ENCODE measurements around the gene CARD11. TPM values are rescaled to one million over a fixed set of nuclear protein-coding genes. Genes with fewer than 3 reads are reported as not detected.
"Not testable (repeated sequence)": the region's sequence is repeated elsewhere in the genome, so short reads cannot be mapped to it uniquely, and the experiment has no call there.

CARD11 gene
- total RNA-seq, 1 donor from 2014 or later = 3.9 TPM

DNA sequence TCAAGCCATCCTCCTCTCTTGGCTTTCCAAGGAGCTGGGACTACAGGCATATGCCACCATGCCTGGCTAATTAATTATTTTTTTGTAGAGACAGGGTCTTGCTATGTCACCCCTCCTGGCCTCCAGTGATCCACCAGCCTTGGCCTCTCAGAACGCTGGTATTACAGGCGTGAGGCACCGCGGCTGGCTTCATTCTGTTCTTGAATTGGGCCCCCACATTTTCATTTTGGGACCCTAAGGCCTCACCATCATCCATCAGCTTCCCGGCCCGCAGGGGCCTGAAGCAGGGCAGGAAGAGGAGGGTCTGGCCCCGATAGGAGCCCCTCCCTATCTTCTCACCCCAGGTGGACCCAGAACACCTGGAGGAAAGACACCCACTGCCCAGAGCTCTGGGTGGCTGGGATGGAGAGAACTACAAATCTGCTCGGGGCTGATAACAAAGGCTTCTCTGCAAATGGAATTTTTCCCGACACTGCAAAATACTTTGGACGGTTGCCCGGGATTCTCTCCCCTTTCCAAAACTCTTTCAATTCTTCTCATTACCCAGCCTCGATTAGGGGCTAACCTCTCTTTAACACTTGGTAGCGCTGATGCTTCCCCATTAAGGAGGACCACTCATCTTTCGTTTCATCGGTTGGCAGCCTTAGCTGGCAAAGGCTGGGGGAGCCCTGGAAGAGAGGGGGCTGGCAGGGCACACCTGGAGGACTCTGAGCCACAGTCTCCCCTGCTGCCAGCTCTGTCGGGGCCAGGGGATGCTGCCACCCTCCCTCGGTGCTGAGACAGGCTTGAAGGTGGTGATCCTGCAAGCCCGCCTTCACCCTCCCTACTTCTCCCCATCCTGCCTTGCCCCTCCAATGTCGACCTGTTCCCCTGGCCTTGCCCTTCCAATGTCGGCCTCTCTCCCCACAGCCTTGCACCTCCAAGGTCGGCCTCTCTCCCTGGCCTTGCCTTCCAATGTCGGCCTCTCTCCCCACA, 118.5 kb downstream of the CARD11 start:
- no peak for ATAC-seq
- intact Hi-C loops (cut with DNase I) = no loop called here
- DNase-seq (ENCODE audit: low spot score) = no peak

DNA sequence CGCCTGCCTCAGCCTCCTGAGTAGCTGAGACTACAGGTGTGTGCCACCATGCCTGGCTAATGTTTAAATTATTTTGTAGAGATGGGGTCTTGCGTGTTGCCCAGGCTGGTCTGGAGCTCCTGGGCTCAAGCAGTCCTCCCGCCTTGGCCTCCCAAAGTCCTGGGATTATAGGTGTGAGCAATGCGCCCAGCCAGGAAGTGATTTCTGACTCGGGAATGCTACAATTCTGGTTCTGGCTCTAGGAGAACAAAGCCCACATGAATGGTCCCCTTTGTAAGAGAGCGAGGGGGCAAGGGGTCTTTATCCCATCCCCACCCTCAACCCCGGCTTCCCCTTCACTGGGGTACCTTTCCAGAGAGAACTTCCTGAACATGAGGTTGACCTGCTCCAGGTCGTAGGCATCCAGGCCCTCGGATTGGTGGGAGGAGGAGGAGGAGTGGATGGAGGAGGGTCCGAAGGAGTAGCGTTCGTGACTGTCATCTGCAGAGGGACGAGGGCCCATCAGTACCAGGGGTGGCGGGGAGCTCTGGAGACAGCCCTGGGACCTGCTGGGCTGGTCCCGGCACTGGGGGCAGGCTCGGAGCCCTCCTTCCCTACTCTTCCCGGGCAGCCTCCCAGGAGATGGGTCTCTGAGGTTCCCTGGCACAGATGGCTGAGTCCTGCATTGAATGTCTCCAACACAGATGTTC, 119.6 kb downstream of the CARD11 start:
- DNase-seq (ENCODE audit: low spot score) (no peak), ATAC-seq (no peak)
- intact Hi-C loops (cut with DNase I) = no loop called here

DNA sequence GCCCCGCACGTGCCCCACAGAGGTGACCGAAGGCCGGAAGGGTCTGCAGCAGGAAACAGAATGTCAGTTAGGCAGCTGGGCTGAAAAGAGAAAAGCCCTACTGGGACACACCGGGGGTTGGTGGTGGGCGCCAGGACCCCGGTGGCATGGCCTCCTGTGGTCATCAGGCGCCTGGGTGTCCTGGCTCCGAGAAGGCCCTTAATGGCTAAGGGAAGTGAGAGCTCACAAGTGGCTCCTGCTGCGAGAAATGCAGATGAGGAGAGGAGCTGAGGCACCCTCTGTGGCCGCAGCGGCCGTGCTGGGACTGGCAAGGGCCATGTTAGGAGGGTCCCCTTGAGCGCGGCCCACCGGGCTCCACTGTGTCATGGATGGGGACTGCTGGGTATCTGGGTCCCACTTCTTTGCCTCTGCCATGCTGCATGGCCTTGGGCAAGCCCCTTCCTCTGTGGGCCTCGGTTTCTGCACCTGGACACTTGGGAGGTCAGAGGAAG, 120.3 kb downstream of the CARD11 start:
- intact Hi-C loops (cut with DNase I) = no loop called here
- ATAC-seq (no peak), DNase-seq (ENCODE audit: low spot score) (no peak)

DNA sequence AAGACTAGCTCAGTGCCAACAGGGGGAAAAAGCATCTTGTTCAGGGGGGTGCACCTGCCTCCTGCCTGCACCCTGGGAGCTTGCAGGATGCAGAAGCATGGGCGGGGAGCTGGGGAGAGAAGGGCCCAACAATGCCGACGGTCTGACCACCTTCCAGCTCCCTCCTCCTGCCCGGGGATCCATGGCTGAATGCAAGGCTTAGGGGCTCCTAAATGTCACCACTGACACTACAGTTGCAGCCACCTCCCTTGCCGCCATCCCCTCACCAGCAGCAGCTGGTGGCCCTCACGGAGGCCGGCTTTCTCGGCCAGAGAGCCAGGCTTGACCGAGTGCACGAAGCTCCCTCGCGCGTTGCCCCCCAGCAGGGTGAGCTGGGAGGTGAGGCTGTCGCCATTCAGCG, 120.8 kb downstream of the CARD11 start:
- DNase-seq (ENCODE audit: low spot score) (no peak), ATAC-seq (no peak)
- intact Hi-C loops (cut with DNase I) = no loop called here

DNA sequence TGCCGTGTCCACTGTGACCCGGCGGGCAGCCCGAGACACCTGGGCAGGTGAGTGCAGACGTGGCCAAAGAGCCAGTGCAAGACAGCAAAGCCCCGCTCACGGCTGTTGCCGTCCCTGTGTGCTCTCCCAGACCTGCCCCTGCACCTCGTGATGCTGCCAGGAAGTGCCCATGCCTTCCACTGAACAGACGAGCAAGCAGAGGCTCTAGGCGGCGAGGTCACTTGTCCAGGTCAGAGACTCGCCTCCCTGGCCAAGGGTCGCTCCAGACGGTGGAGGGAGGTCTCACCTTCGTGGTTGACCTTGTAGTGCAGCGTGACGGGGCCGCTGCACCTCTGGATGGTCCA, 121.3 kb downstream of the CARD11 start:
- no peak for DNase-seq (ENCODE audit: low spot score)
- ATAC-seq = no peak
- intact Hi-C loops (cut with DNase I) = no loop called here

DNA sequence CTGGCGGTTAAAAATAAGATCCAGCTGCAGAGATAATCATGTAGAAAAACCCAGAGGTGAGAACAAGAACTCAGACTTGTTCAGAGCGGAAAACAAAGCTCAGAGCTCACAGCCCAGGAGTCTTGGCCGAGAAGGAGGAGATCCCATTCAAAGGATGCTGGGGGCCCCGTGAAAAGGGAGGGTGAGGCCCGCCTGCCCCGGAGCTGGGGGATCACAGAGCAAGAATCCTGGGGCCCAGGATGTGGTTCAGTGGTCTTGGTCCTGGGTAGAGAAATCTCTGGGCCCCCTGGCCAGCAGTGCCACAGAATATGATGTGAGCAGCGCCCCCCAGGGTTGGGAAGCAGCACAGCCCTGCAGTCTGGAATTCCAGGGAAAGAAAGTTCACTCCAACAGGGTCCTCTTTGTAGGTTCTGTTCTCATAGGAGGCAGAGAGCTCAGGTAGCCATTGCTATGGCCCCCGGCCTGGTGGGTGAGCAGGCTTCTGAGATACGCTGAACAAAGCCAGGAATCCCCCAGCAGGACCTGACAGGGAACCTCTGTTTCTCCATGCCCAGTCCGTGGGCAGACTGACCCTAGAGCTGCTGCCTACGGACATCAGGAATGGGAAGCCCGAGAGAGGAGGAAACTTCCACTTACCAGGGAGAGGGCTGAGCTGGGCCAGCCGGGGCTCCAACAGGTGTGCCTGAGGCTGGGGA, 121.9 kb downstream of the CARD11 start:
- no peak for ATAC-seq
- intact Hi-C loops (cut with DNase I) = no loop called here
- no peak for DNase-seq (ENCODE audit: low spot score)

DNA sequence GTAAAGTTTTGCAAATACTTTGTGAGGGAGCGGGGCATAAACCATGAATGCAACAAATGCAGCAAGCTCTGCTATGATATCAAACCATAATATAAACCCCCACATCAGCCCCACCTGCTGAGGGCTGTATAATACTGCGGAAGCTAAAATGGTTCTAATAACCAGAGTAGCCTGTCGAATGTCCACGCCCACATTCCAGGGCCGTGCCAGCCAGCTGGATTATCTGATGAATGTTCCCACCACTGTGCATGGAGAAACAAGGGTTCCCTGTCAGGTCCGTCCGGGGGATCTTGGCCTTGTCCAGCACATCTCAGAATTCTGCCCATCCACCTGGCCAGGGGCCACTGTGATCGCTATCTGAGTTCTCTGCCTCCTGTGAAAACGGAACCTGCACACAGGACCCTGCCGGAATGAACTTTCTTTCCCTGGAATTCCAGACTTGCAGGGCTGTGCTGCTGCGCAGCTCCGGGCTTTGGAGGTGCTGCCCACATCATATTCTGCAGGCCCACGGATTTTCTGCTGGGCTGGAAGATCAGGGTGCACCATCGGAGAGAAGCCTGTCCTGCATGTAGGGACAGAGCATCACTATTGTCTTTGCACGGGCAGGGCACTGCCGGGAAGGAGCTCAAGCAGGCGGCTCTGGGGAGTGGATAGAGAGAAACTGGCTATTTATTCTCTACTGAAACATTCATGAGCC, 122.6 kb downstream of the CARD11 start:
- no peak for DNase-seq (ENCODE audit: low spot score)
- intact Hi-C loops (cut with DNase I) = no loop called here
- no peak for ATAC-seq

DNA sequence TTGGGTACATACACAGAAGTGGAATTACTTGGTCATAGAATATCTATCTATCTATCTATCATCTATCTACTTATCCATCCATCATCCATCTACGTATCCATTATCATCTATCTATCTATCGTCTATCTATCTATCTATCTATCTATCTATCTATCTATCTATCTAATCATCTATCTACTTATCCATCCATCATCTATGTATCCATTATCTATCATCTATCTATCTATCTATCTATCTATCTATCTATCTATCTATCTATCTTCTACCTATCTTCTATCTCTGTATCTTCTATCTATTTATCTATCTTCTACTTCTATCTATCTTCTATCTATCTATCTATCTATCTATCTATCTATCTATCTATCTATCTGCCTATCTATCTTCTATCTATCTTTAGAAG, 123.2 kb downstream of the CARD11 start:
- ATAC-seq; DNase-seq (ENCODE audit: low spot score); intact Hi-C loops (cut with DNase I): not testable (repeated sequence)

DNA sequence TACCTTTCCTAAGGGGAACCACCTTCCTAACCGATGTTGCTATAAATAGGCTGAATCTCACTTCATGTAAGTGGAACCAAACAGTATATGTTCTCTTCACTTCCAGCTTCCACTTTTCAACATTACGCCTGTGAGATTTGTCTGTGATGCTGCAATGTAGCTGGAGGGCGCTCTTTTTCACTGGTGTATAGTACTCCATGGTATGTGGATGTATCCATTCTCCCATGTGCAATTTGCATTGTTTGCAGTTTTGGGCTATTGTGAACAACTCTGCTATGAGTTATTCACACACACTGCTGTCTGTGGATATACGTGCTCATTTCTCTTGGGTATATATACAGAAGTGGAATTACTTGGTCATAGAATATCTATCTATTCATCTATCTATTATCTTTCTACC, 123.6 kb downstream of the CARD11 start:
- DNase-seq (ENCODE audit: low spot score) (no peak), ATAC-seq (no peak)
- intact Hi-C loops (cut with DNase I) = no loop called here

DNA sequence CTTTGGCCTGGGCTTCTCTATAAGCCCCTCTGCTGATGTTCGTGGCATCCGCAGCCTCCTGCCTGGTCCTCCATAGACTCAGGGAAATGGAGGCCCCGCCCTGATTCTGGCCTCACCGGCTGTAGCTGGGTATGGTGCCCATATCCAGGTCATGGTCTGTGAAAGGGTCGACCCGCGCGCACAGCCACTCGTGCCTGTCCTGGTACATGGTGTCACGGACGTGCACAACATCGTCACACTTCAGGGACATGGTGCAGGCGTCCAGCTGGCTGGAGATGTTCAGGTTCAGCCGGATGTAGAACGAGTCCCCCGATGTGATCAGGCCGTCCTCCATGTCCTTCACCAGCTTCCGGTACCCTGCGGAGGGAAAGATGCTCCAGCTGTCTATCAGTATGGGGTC, 124.4 kb downstream of the CARD11 start:
- intact Hi-C loops (cut with DNase I) = no loop called here
- no peak for DNase-seq (ENCODE audit: low spot score)

DNA sequence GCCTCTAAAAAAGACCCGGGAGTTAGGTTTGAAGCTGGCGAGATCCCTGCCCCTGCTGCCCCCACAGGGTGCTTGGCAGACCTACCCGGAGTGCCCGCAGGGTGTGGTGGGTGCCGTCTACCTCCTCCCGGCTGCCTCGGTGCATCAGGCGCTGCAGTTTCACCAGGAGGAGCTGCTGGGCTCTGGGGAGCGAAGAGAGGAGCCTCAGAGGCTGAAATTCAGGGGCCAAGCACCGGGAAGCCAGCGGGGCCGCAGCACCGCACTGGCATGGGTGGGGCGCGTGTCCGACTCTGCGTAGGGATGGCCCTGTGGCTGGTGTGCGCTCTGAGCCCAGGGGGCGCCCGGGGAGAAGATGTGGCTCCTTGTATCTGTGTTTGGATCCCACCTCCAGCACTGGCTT, 125.3 kb downstream of the CARD11 start:
- DNase-seq (ENCODE audit: low spot score) = no peak
- intact Hi-C loops (cut with DNase I) = no loop called here
- no peak for ATAC-seq

More for the DNA sequence above, 124.4 kb downstream of the CARD11 start:
- no peak for ATAC-seq

DNA sequence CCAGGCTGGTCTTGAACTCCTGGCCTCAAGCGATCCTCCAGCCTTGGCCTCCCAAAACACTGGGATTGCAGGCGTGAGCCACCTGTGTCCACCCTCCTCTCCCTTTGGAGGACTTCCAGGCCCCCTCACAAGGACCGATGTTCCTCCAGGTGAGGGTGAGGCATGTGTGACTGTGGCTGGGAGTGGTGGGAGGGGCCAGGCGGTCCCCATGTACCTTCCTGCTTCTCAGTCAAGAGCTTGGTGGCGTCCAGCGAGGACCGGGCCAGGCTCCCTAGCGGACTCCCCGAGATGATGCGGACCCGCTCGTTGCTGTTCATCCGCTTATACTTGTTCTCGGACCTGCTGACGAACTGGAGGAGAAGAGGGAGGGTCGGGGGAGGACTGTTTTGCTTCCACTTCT, 128.6 kb downstream of the CARD11 start:
- intact Hi-C loops (cut with DNase I) = no loop called here

DNA sequence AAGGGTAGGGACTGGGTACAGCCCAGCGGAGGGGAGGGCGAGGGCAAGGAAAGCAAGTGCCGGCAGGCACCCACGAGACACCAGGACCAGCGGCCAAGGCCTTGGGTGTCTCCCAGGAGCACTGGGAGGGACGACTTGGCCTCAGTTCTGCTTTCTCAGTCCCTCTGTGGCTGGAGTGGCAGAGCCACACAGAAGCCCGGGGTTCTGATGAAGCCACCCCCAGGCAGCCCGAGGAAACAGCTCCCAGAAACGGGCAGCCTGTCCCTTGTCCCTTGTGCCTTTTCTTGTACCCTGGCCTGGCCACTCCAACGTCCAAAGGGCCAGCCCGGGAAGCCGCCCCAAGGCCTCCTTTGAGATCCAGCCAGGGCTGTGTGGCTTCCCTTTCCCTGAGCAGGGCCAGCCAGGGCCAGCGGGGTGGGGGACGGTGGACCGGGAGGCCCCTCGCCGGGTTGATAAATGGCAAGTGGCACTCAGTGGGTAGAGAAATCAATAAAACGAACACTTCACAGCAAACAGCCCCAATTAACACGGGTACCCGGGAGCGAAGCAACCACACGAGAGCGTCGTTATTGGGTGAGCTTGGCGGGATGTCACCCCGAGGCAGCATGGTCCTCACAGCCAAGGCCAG, 129.8 kb downstream of the CARD11 start:
- ATAC-seq = no peak
- no peak for DNase-seq (ENCODE audit: low spot score)
- intact Hi-C loops (cut with DNase I) = no loop called here

More for the DNA sequence above, 128.6 kb downstream of the CARD11 start:
- no peak for ATAC-seq
- no peak for DNase-seq (ENCODE audit: low spot score)

DNA sequence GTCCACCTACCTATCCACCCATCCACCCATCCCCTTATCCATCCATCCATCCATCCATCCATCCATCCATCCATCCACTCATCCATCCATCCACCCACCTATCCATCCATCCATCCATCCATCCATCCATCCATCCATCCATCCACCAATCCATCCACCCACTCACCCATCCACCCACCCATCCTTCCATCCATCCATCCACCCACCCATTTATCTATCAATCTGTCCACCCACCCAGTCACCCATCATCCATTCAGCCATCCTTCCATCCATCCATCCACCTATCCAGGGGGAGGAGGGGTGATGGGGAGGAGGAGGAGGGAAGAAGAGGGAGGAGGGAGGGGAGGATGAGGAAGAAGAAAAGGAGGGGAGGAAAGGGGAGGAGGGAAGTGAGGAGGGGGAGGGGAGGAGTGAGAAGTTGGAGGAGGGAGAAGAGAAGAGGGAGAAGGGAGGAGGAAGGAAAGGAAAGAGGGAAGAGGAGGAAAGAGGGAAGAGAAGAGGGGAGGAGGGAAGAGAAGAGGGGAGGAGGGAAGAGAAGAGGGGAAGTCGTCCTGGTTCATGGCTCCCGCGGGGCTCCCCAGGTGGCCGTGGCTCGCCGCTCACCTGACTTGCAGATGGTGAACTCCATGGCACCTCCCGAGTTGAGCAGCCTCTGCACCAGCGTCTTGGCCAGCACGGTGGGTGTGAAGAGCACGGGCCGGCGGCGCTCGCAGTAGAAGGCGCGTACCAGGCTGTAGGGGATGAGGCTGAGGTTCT, 130.8 kb downstream of the CARD11 start:
- intact Hi-C loops (cut with DNase I) = no loop called here
- no peak for DNase-seq (ENCODE audit: low spot score)
- no peak for ATAC-seq

DNA sequence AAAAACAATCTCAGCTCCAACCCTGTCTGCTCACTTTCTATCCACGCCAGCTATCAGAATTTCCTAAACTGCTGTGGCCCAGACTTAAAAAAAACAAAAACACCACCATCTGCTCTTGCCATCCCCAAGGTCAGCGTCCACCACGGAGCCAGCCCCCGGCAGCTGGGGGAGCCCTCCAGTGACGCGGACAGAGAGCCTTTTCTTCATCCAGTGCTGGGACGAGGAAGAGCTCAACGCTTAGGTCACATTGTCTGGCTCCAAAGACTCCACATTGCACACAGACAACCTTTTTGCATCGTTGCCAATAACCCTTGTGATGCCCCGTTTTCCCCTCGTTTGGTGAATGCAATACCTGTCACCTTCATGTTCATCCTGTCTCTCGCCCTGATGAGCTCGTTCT, 132.2 kb downstream of the CARD11 start:
- DNase-seq (ENCODE audit: low spot score) (no peak), ATAC-seq (no peak)
- intact Hi-C loops (cut with DNase I) = no loop called here

DNA sequence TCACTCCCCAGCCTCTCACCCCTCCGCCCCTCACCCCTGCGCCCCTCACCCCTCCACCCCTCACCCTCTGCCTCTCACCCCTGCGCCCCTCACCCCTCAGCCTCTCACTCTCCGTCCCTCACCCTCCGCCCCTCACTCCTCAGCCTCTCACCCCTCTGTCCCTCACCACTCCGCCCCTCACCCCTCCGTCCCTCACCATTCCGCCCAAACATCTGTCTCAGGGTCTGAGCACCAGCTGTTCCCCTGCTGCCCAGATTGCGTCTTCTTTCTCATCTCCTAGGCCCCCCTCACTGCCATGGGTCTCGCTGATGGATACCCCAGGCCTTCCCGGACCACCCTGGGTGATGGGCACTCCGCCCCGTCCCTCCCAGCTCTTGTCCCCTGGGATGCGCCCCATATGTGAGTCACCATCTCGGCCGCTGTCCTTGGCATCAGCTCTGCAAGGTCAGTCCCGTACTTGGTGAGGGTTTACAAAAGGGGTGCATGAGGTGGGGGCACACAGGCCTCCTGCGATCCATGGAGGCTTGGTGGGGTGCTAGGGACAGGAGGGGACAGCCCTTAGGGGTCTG, 134.1 kb downstream of the CARD11 start:
- ATAC-seq (no peak), DNase-seq (ENCODE audit: low spot score) (no peak)
- intact Hi-C loops (cut with DNase I) = no loop called here

DNA sequence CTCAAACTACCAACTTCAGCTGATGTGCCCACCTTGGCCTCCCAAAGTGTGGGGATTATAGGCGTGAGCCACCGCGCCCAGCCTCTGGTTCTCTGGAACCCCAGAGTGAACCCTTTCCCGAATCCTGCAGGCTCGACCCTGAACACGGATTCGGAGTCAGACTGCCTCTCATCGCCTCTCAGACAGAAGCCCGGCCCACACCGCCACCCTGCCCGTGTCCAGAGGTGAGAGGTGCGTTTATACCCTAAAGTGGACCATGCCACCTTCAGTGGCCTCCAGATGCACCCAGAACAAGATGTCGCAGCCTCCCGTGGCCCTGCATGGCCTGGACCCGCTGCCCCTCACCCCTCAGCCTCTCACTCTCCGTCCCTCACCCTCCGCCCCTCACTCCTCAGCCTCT, 134.6 kb downstream of the CARD11 start:
- intact Hi-C loops (cut with DNase I) = no loop called here
- ATAC-seq (no peak), DNase-seq (ENCODE audit: low spot score) (no peak)
